Measurements from ENCODE around the gene MAPK10.
"Not testable (repeated sequence)": the region's sequence is repeated elsewhere in the genome, so short reads cannot be mapped to it uniquely, and the experiment has no call there.

Gene MAPK10

DNA sequence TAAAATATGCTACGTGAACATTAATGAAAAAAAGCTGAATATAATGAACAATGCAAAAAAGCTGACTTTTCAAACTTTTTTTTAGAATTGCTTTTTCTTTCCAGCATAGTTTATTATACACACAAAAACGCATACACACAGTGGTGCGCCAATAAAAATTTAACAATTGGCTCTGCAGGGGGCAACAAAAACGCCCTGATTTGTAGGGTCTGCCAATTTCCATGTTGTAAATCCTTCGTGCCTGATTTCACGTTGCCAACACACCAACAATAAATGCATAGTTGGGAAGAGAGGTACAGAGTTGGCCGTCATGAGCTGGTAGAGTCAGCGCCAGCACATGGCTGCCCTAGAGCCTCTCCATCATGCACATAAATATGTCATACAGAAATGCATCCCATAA, 333.1 kb downstream of the MAPK10 start:
- no peak overlapping the region for H3K9ac ChIP-seq (ENCODE audit: low read length)
- H3K9me3 ChIP-seq (ENCODE audit: insufficient read depth, low read depth, low read length), result no peaks in the 10 kb centered on the region
- no peak overlapping the region for H2AFZ ChIP-seq (ENCODE audit: insufficient read depth, low read length, poor library complexity)
- no peak overlapping the region for H3K4me2 ChIP-seq (ENCODE audit: low read length)
- H4K12ac ChIP-seq (ENCODE audit: low read depth, low read length), result no peak overlapping the region
- H3K4me3 ChIP-seq (ENCODE audit: low read depth, low read length), result no peak overlapping the region
- no peaks in the 10 kb centered on the region for H3K4me1 ChIP-seq (ENCODE audit: control insufficient read depth in 1 of 2, insufficient read depth in 2 of 2, low read length in 2 of 2)
- H3K27ac ChIP-seq (ENCODE audit: low read depth, low read length), result no peak overlapping the region
- no peaks in the 10 kb centered on the region for H3K79me2 ChIP-seq (ENCODE audit: control insufficient read depth, insufficient read depth, low read length, poor library complexity)
- no peak overlapping the region for H2BK120ac ChIP-seq (ENCODE audit: insufficient read depth, low read length, poor library complexity)
- no peak overlapping the region for H3K18ac ChIP-seq (ENCODE audit: low read length)
- H3K27me3 ChIP-seq (ENCODE audit: insufficient read depth, low read length), result no peaks in the 10 kb centered on the region
- H4K91ac ChIP-seq (ENCODE audit: low read depth, low read length), result no peak overlapping the region
- H3K23ac ChIP-seq (ENCODE audit: low read length), result peak overlapping the region; percentile 38
- DNase-seq, result no peak
- H2AK5ac ChIP-seq (ENCODE audit: low read length), result no peak overlapping the region
- H2BK5ac ChIP-seq (ENCODE audit: low read depth, low read length, poor library complexity), result no peak overlapping the region
- no peak overlapping the region for H2BK12ac ChIP-seq (ENCODE audit: low read length)
- no peak overlapping the region for H3K4ac ChIP-seq (ENCODE audit: low read depth, low read length)
- H3K14ac ChIP-seq (ENCODE audit: low read length), result no peak overlapping the region
- H3K79me1 ChIP-seq (ENCODE audit: low read length), result no peaks in the 10 kb centered on the region
- no peaks in the 10 kb centered on the region for H3K36me3 ChIP-seq (ENCODE audit: control insufficient read depth in 1 of 2, insufficient read depth in 2 of 2, low read length in 2 of 2)
- H4K8ac ChIP-seq (ENCODE audit: low read depth, low read length), result no peak overlapping the region
- WGBS (ENCODE audit: extremely low coverage, insufficient coverage, insufficient read length), result no CpG with 5 or more reads among the region's 8 CpGs

DNA sequence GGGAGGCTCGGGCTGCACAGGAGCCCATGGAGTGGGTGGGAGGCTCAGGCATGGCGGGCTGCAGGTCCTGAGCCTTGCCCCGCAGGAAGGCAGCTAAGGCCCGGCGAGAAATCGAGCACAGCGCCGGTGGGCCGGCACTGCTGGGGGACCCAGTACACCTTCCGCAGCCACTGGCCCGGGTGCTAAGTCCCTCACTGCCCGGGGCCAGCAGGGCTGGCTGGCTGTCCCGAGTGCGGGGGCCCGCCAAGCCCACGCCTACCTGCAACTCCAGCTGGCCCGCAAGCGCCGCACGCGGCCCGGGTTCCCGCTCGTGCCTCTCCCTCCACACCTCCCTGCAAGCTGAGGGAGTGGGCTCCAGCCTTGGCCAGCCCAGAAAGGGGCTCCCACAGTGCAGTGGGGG, 338.2 kb downstream of the MAPK10 start:
- H3K18ac ChIP-seq (ENCODE audit: low read length); H4K8ac ChIP-seq (ENCODE audit: low read depth, low read length); H3K14ac ChIP-seq (ENCODE audit: low read length); H3K4me2 ChIP-seq (ENCODE audit: low read length); H4K12ac ChIP-seq (ENCODE audit: low read depth, low read length); H3K79me1 ChIP-seq (ENCODE audit: low read length); H3K9me3 ChIP-seq (ENCODE audit: insufficient read depth, low read depth, low read length); H3K9ac ChIP-seq (ENCODE audit: low read length); H3K4me3 ChIP-seq (ENCODE audit: low read depth, low read length); H2BK12ac ChIP-seq (ENCODE audit: low read length); H3K27me3 ChIP-seq (ENCODE audit: insufficient read depth, low read length); H3K23ac ChIP-seq (ENCODE audit: low read length); H2AFZ ChIP-seq (ENCODE audit: insufficient read depth, low read length, poor library complexity); H3K36me3 ChIP-seq (ENCODE audit: control insufficient read depth in 1 of 2, insufficient read depth in 2 of 2, low read length in 2 of 2); H2AK5ac ChIP-seq (ENCODE audit: low read length); H3K4ac ChIP-seq (ENCODE audit: low read depth, low read length); H2BK5ac ChIP-seq (ENCODE audit: low read depth, low read length, poor library complexity); H4K91ac ChIP-seq (ENCODE audit: low read depth, low read length); H3K79me2 ChIP-seq (ENCODE audit: control insufficient read depth, insufficient read depth, low read length, poor library complexity); H2BK120ac ChIP-seq (ENCODE audit: insufficient read depth, low read length, poor library complexity); H3K4me1 ChIP-seq (ENCODE audit: control insufficient read depth in 1 of 2, insufficient read depth in 2 of 2, low read length in 2 of 2); DNase-seq; H3K27ac ChIP-seq (ENCODE audit: low read depth, low read length): not testable (repeated sequence)
- no CpG with 5 or more reads among the region's 24 CpGs for WGBS (ENCODE audit: extremely low coverage, insufficient coverage, insufficient read length)

DNA sequence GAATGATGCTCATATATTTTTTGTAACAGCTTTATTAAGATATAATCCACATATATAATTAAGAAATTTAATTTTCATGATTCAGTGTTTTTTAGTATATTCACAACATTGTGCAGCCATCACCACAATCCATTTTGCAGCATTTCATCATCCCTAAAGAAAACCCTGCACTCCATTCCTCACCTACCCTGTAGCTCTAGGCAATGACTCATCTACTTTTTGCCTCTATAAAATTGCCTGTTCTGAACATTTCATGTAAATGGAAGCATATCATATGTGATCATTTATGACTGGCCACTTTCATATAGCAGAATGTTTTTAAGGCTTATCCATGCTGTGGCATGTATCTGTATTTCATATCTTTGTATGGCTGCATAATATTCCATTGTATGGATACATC, 339.9 kb downstream of the MAPK10 start:
- Histone ChIP-seq H2BK5ac (ENCODE audit: low read depth, low read length, poor library complexity) (no peak overlapping the region), H2AFZ (ENCODE audit: insufficient read depth, low read length, poor library complexity) (no peak overlapping the region), H4K91ac (ENCODE audit: low read depth, low read length) (no peak overlapping the region), H3K9me3 (ENCODE audit: insufficient read depth, low read depth, low read length) (no peaks in the 10 kb centered on the region), H3K36me3 (ENCODE audit: control insufficient read depth in 1 of 2, insufficient read depth in 2 of 2, low read length in 2 of 2) (no peaks in the 10 kb centered on the region), H2AK5ac (ENCODE audit: low read length) (no peak overlapping the region), H3K4me2 (ENCODE audit: low read length) (no peak overlapping the region), H3K27ac (ENCODE audit: low read depth, low read length) (no peak overlapping the region), H3K4me3 (ENCODE audit: low read depth, low read length) (no peak overlapping the region), H2BK120ac (ENCODE audit: insufficient read depth, low read length, poor library complexity) (no peak overlapping the region), H4K12ac (ENCODE audit: low read depth, low read length) (no peak overlapping the region), H4K8ac (ENCODE audit: low read depth, low read length) (no peak overlapping the region), H3K18ac (ENCODE audit: low read length) (no peak overlapping the region), H2BK12ac (ENCODE audit: low read length) (no peak overlapping the region), H3K4ac (ENCODE audit: low read depth, low read length) (no peak overlapping the region), H3K14ac (ENCODE audit: low read length) (no peak overlapping the region), H3K79me1 (ENCODE audit: low read length) (no peaks in the 10 kb centered on the region), H3K27me3 (ENCODE audit: insufficient read depth, low read length) (no peaks in the 10 kb centered on the region), H3K4me1 (ENCODE audit: control insufficient read depth in 1 of 2, insufficient read depth in 2 of 2, low read length in 2 of 2) (peaks cover 0 to 2% of the 10 kb centered on the region in 2 experiments), H3K23ac (ENCODE audit: low read length) (no peak overlapping the region), H3K79me2 (ENCODE audit: control insufficient read depth, insufficient read depth, low read length, poor library complexity) (no peaks in the 10 kb centered on the region), H3K9ac (ENCODE audit: low read length) (no peak overlapping the region)
- no peak for DNase-seq

DNA sequence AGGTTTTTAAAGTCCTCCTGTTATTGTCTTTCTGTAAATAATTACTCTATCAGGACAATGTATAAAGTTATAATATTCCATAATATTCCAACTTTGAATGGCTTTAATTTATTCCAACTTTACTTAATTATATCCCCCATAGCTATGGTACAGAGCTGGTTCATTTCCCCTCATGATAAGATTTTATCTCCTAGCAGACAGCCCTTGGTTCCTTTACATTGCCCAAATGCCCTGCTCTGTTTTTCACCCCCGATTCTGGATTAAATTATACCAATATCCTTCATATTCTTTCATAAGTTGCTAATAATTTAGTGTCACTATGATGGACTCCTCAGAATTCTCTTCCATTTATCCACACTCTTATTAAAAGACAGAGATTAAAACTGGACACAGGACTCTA, 340.5 kb downstream of the MAPK10 start:
- WGBS (ENCODE audit: extremely low coverage, insufficient coverage, insufficient read length), result no CpG with 5 or more reads among the region's 1 CpG
- Histone ChIP-seq H3K9ac (ENCODE audit: low read length) (no peak overlapping the region), H3K23ac (ENCODE audit: low read length) (no peak overlapping the region), H3K36me3 (ENCODE audit: control insufficient read depth in 1 of 2, insufficient read depth in 2 of 2, low read length in 2 of 2) (no peaks in the 10 kb centered on the region), H3K4me1 (ENCODE audit: control insufficient read depth in 1 of 2, insufficient read depth in 2 of 2, low read length in 2 of 2) (peaks cover 0 to 5% of the 10 kb centered on the region in 2 experiments), H4K91ac (ENCODE audit: low read depth, low read length) (no peak overlapping the region), H2BK120ac (ENCODE audit: insufficient read depth, low read length, poor library complexity) (no peak overlapping the region), H3K4me2 (ENCODE audit: low read length) (no peak overlapping the region), H3K27ac (ENCODE audit: low read depth, low read length) (no peak overlapping the region), H2BK5ac (ENCODE audit: low read depth, low read length, poor library complexity) (no peak overlapping the region), H2BK12ac (ENCODE audit: low read length) (no peak overlapping the region), H2AK5ac (ENCODE audit: low read length) (no peak overlapping the region), H3K79me1 (ENCODE audit: low read length) (no peaks in the 10 kb centered on the region), H3K4me3 (ENCODE audit: low read depth, low read length) (no peak overlapping the region), H2AFZ (ENCODE audit: insufficient read depth, low read length, poor library complexity) (no peak overlapping the region), H3K79me2 (ENCODE audit: control insufficient read depth, insufficient read depth, low read length, poor library complexity) (no peaks in the 10 kb centered on the region), H3K18ac (ENCODE audit: low read length) (no peak overlapping the region), H3K4ac (ENCODE audit: low read depth, low read length) (no peak overlapping the region), H4K8ac (ENCODE audit: low read depth, low read length) (no peak overlapping the region), H3K9me3 (ENCODE audit: insufficient read depth, low read depth, low read length) (no peaks in the 10 kb centered on the region), H3K14ac (ENCODE audit: low read length) (no peak overlapping the region), H3K27me3 (ENCODE audit: insufficient read depth, low read length) (no peaks in the 10 kb centered on the region), H4K12ac (ENCODE audit: low read depth, low read length) (no peak overlapping the region)
- DNase-seq, result no peak
